Testis (tissue), 3 donors: ENCODE data around the gene MCF2L. TPM values are rescaled to one million over a fixed set of nuclear protein-coding genes. Genes with fewer than 3 reads are reported as not detected.

Source experiments
- DNase-seq: peaks from one replicate; pipeline ENCODE4 v3.0.0-alpha.2; 2019
- H3K27ac ChIP-seq, 2 donors: fragments of 200-600 bp; sonication (generic); one replicate each; pipeline ENCODE4 v1.5.1; 2019
- H3K27me3 ChIP-seq: fragments of 200-600 bp; sonication (generic); one replicate; pipeline ENCODE4 v1.5.1; 2019
- H3K36me3 ChIP-seq: fragments of 200-600 bp; sonication (generic); one replicate; pipeline ENCODE4 v1.5.1; 2017; ENCODE audit warnings: low read depth; ENCODE audit errors: missing control alignments
- H3K4me1 ChIP-seq: fragments of 200-600 bp; sonication (generic); one replicate; pipeline ENCODE4 v1.5.1; 2019
- H3K4me3 ChIP-seq, 2 donors: fragments of 200-600 bp; sonication (generic); one replicate each; pipeline ENCODE4 v1.5.1; 2017 to 2019
- H3K9me3 ChIP-seq: fragments of 200-600 bp; sonication (generic); one replicate; pipeline ENCODE4 v1.5.1; 2017
- CTCF ChIP-seq, 3 experiments: fragments of 450-650 bp in 2 of 3; fragments of 200-600 bp in 1 of 3; sonication (generic) in 1 of 3; IDR thresholded peaks; one replicate each; pipeline ENCODE4 v1.5.1; 2016 to 2019; ENCODE audit warnings: antibody characterized with exemption in 3 of 3, mild to moderate bottlenecking in 2 of 3, moderate library complexity in 1 of 3
- POLR2A ChIP-seq: fragments of 450-650 bp; IDR thresholded peaks from one replicate; pipeline ENCODE4 v1.6.1; 2017; ENCODE audit warnings: antibody characterized with exemption, mild to moderate bottlenecking, moderate library complexity
- WGBS, 2 donors: methylation state at CpG; one replicate each; pipeline ENCODE4 v1.1.5; 2018; 5-methylcytosine and 5-hydroxymethylcytosine counted together
- intact Hi-C: fragments of 100-400 bp; cut with DNase I; formaldehyde crosslinking; loops from one replicate; pipeline ENCODE4 v1.15.1; 2023; ENCODE audit warnings: low total_unique reads
- polyA plus RNA-seq: library from polyadenylated mRNA; stranded (reverse); fragments of 350-450 nt; fragmentation: Illumina TruSeq; extraction: RNeasy Lipid Tissue Mini Kit (QIAGEN cat#74804); gene quantifications from one replicate; pipeline ENCODE4 v1.2.3, GENCODE V29; 2014; ENCODE audit warnings: low read depth, low replicate concordance; ENCODE audit not compliant: insufficient read depth
- total RNA-seq, 2 donors: library from RNA; depleted of rRNA; stranded (reverse); fragments of >200 nt; gene quantifications; one replicate each; pipeline ENCODE4 v1.2.3, GENCODE V29; 2016

MCF2L gene
- total and polyA plus RNA-seq, 3 donors from 2014 or later, result 5.0 to 17.6 (median 14.6) TPM

GRCh38 chr13:113121183-113121927, 152.3 kb downstream of the MCF2L start:
- TF ChIP-seq CTCF (IDR thresholded peaks at IDR 0.05) (no peak), POLR2A (no peak)
- Histone ChIP-seq H3K27ac (peak overlapping the region; percentile 82 to 89), H3K36me3 (no peaks in the 10 kb centered on the region), H3K4me3 (no peak overlapping the region), H3K4me1 (peaks cover 8% of the 10 kb centered on the region), H3K27me3 (no peaks in the 10 kb centered on the region), H3K9me3 (no peaks in the 10 kb centered on the region)
- WGBS, 2 donors, result 92 to 94% methylated on average over 13 to 23 of the region's 24 CpGs
- DNase-seq, result peak; percentile 13
- intact Hi-C loops, result no loop called here

- WGBS, 2 donors, result 42 to 46% methylated on average over 9 to 16 of the region's 16 CpGs
- H3K4me3 ChIP-seq, result no peak overlapping the region
Measured at GRCh38 chr13:113121928-113122471, 153.0 kb downstream of the MCF2L start.

GRCh38 chr13:113122550-113123225, 153.7 kb downstream of the MCF2L start, which contains the start of gene F10:
Gene F10, plus strand, starts transcription at chr13:113122799. Its CDS starts 57 bp downstream, at chr13:113122856.
- TF ChIP-seq POLR2A (no peak), CTCF (IDR thresholded peaks at IDR 0.05) (peak in 1 of 3 experiments; percentile 27)
- 25 to 33% methylated on average over 23 of the region's 23 CpGs for whole genome bisulfite sequencing, 2 donors
- Histone ChIP-seq H3K36me3 (no peaks in the 10 kb centered on the region), H3K9me3 (no peaks in the 10 kb centered on the region), H3K27me3 (no peaks in the 10 kb centered on the region), H3K4me1 (peaks cover 8% of the 10 kb centered on the region), H3K27ac (peak within 1 kb of the TSS; percentile 82 to 89), H3K4me3 (peak within 1 kb of the TSS; percentile 9 to 15)
- peak; percentile 79 for DNase-seq
- intact Hi-C loops, result no loop called here

More at GRCh38 chr13:113121928-113122471, 153.0 kb downstream of the MCF2L start:
- H3K27me3 ChIP-seq, result no peaks in the 10 kb centered on the region
- H3K9me3 ChIP-seq, result no peaks in the 10 kb centered on the region
- H3K4me1 ChIP-seq, result peaks cover 8% of the 10 kb centered on the region
- peak overlapping the region; percentile 82 to 89 for H3K27ac ChIP-seq
- no peaks in the 10 kb centered on the region for H3K36me3 ChIP-seq
- DNase-seq, result peak; percentile 10
- intact Hi-C loops, result no loop called here
- TF ChIP-seq POLR2A (no peak), CTCF (IDR thresholded peaks at IDR 0.05) (no peak)

- 69 to 76% methylated on average over 22 to 29 of the region's 29 CpGs for WGBS, 2 donors
- Histone ChIP-seq H3K4me3 (peak overlapping the region in 1 of 2 donors; percentile 9), H3K36me3 (no peaks in the 10 kb centered on the region), H3K27me3 (no peaks in the 10 kb centered on the region), H3K27ac (peak overlapping the region; percentile 82 to 89), H3K9me3 (no peaks in the 10 kb centered on the region), H3K4me1 (peaks cover 8% of the 10 kb centered on the region)
- TF ChIP-seq POLR2A, result no peak
- TF ChIP-seq CTCF (IDR thresholded peaks at IDR 0.05), result no peak
- peak; percentile 15 for DNase-seq
- intact Hi-C loops, result no loop called here
Measured at GRCh38 chr13:113123226-113124201, 154.5 kb downstream of the MCF2L start.
